Calu3 (cell line): ENCODE measurements around the gene MGMT. TPM values are rescaled to one million over a fixed set of nuclear protein-coding genes. Genes with fewer than 3 reads are reported as not detected.

Source experiments
- BruUV-seq: library from RNA; stranded (reverse); fragments of 400-500 nt; replicated peaks from 2 replicates; lab custom pipeline; 2021; lab: Mats Ljungman, UMichigan
- CTCF ChIA-PET: fragments of 300-600 bp; sonication (Branson Sonifier 250); formaldehyde crosslinking; loops from one replicate; lab custom pipeline; 2022; ENCODE audit warnings: antibody characterized with exemption; lab: Charles Lee
- DNase-seq: peaks from one replicate; pipeline ENCODE4 v3.0.0; 2022
- H3K27ac Mint-ChIP-seq: one replicate; pipeline ENCODE4 v1.8.0; 2022; ENCODE audit warnings: mixed read lengths; ENCODE audit not compliant: unreplicated experiment
- H3K27me3 Mint-ChIP-seq: one replicate; pipeline ENCODE4 v1.8.0; 2022; ENCODE audit warnings: mixed read lengths; ENCODE audit not compliant: unreplicated experiment
- H3K36me3 Mint-ChIP-seq: one replicate; pipeline ENCODE4 v1.8.0; 2022; ENCODE audit warnings: mild to moderate bottlenecking, moderate library complexity, mixed read lengths; ENCODE audit not compliant: insufficient read depth, unreplicated experiment
- H3K4me1 Mint-ChIP-seq: one replicate; pipeline ENCODE4 v1.8.0; 2022; ENCODE audit warnings: mild to moderate bottlenecking, low read depth, mixed read lengths; ENCODE audit not compliant: unreplicated experiment
- H3K4me3 Mint-ChIP-seq: one replicate; pipeline ENCODE4 v1.8.0; 2022; ENCODE audit warnings: mild to moderate bottlenecking, low read depth, moderate library complexity, mixed read lengths; ENCODE audit not compliant: unreplicated experiment
- H3K9me3 Mint-ChIP-seq: one replicate; pipeline ENCODE4 v1.8.0; 2022; ENCODE audit warnings: low read depth, mixed read lengths; ENCODE audit not compliant: unreplicated experiment
- CTCF ChIP-seq: fragments of 200-600 bp; IDR thresholded peaks from one replicate; pipeline ENCODE4 v1.8.0; 2022; ENCODE audit warnings: antibody characterized with exemption; ENCODE audit not compliant: unreplicated experiment
- intact Hi-C: fragments of 100-400 bp; cut with micrococcal nuclease; formaldehyde crosslinking; loops from one replicate; pipeline ENCODE4 v1.10.0; 2022; ENCODE audit not compliant: unreplicated experiment
- total RNA-seq: library from RNA; stranded (reverse); gene quantifications from 2 replicates; pipeline ENCODE4 v1.2.3, GENCODE V29; 2022

The MGMT gene
- total RNA-seq, 1 experiment from 2014 or later: 8.3 TPM

GRCh38 chr10:129653861-129654260 is 186.8 kb downstream of the MGMT start:
- Mint-ChIP-seq H3K4me3 (no peak overlapping the region), H3K27me3 (no peaks in the 10 kb centered on the region), H3K4me1 (no peaks in the 10 kb centered on the region)

GRCh38 chr10:129654461-129654860 is 187.4 kb downstream of the MGMT start:
- no peak for TF ChIP-seq CTCF
- Mint-ChIP-seq H3K9me3 (peaks cover 2% of the 10 kb centered on the region), H3K27ac (no peak overlapping the region), H3K4me1 (no peaks in the 10 kb centered on the region), H3K27me3 (no peaks in the 10 kb centered on the region), H3K36me3 (no peaks in the 10 kb centered on the region), H3K4me3 (no peak overlapping the region)
- no TSS peak for BruUV-seq
- no peak for DNase-seq
- CTCF ChIA-PET: no interaction called here
- intact Hi-C loops: no loop called here

More at GRCh38 chr10:129653861-129654260, 186.8 kb downstream of the MGMT start:
- intact Hi-C loops: no loop called here
- DNase-seq: no peak
- no TSS peak for BruUV-seq
- H3K9me3 Mint-ChIP-seq: peaks cover 2% of the 10 kb centered on the region
- no peaks in the 10 kb centered on the region for H3K36me3 Mint-ChIP-seq
- H3K27ac Mint-ChIP-seq: no peak overlapping the region
- CTCF ChIA-PET: no interaction called here
- TF ChIP-seq CTCF: no peak

- H3K27ac Mint-ChIP-seq: no peak overlapping the region
- CTCF ChIA-PET: no interaction called here
- peaks cover 2% of the 10 kb centered on the region for H3K9me3 Mint-ChIP-seq
- DNase-seq: no peak
- H3K4me1 Mint-ChIP-seq: no peaks in the 10 kb centered on the region
- no peak overlapping the region for H3K4me3 Mint-ChIP-seq
- no peaks in the 10 kb centered on the region for H3K36me3 Mint-ChIP-seq
- H3K27me3 Mint-ChIP-seq: no peaks in the 10 kb centered on the region
- intact Hi-C loops: no loop called here
- no TSS peak for BruUV-seq
- no peak for TF ChIP-seq CTCF
These were observed 188.1 kb downstream of the MGMT start for GRCh38 chr10:129655007-129655678.

- intact Hi-C loops: no loop called here
- Mint-ChIP-seq H3K27ac (no peak overlapping the region), H3K9me3 (peaks cover 2% of the 10 kb centered on the region), H3K4me1 (no peaks in the 10 kb centered on the region), H3K4me3 (no peak overlapping the region), H3K27me3 (no peaks in the 10 kb centered on the region), H3K36me3 (no peaks in the 10 kb centered on the region)
- no TSS peak for BruUV-seq
- TF ChIP-seq CTCF: no peak
- CTCF ChIA-PET: no interaction called here
- no peak for DNase-seq
These were observed 188.6 kb downstream of the MGMT start for GRCh38 chr10:129655679-129656031.
